Keratinocyte (primary cell): ENCODE results near the gene NT5C. TPM values are rescaled to one million over a fixed set of nuclear protein-coding genes. Genes with fewer than 3 reads are reported as not detected.

Experiments
- DNase-seq: peaks from one replicate; pipeline ENCODE4 v3.0.0-alpha.2; 2011; ENCODE audit warnings: low read depth, missing footprints, low spot score
- FAIRE-seq: peaks from 2 replicates; lab custom pipeline; 2011; peaks lifted over from hg19 to GRCh38; lab: Jason Lieb, UNC
- H2AFZ ChIP-seq: 2 replicates; pipeline ENCODE4 v1.6.0; 2012; ENCODE audit warnings: low read length, control low read depth, inconsistent platforms; ENCODE audit not compliant: control insufficient read depth
- H3K27ac ChIP-seq: 2 replicates; pipeline ENCODE4 v1.5.1; 2011; ENCODE audit warnings: low read length; ENCODE audit not compliant: control insufficient read depth, insufficient read depth
- H3K27me3 ChIP-seq: 3 replicates; pipeline ENCODE4 v1.6.0; 2011; ENCODE audit warnings: low read length; ENCODE audit not compliant: control insufficient read depth, insufficient read depth; ENCODE audit errors: extremely low read depth
- H3K36me3 ChIP-seq, 2 experiments: 2 replicates in 1 of 2; 3 replicates in 1 of 2; pipeline ENCODE4 v1.5.1; 2011; ENCODE audit warnings: low read length in 2 of 2, mild to moderate bottlenecking in 1 of 2; ENCODE audit not compliant: control insufficient read depth in 2 of 2, insufficient read depth in 2 of 2; ENCODE audit errors: extremely low read depth in 1 of 2
- H3K4me1 ChIP-seq: 3 replicates; pipeline ENCODE4 v1.5.1; 2011; ENCODE audit warnings: low read length; ENCODE audit not compliant: control insufficient read depth, insufficient read depth; ENCODE audit errors: extremely low read depth
- H3K4me2 ChIP-seq: 3 replicates; pipeline ENCODE4 v1.6.0; 2011; ENCODE audit warnings: low read depth, low read length; ENCODE audit not compliant: control insufficient read depth, insufficient read depth; ENCODE audit errors: extremely low read depth
- H3K4me3 ChIP-seq, 3 experiments: fragments of 200-600 bp in 1 of 3; sonication (generic) in 1 of 3; 2 replicates in 2 of 3; 3 replicates in 1 of 3; pipeline ENCODE4 v1.5.1; 2011 to 2016; ENCODE audit warnings: low read length in 3 of 3, mild to moderate bottlenecking in 3 of 3, control low read depth in 2 of 3, inconsistent platforms in 1 of 3, low read depth in 1 of 3, mixed read lengths in 1 of 3, mixed run types in 1 of 3, moderate library complexity in 1 of 3; ENCODE audit not compliant: control insufficient read depth in 2 of 3, insufficient read depth in 2 of 3; ENCODE audit errors: extremely low read depth in 1 of 3
- H3K79me2 ChIP-seq: 2 replicates; pipeline ENCODE4 v1.6.0; 2012; ENCODE audit warnings: low read length; ENCODE audit not compliant: control insufficient read depth, insufficient read depth
- H3K9ac ChIP-seq: 3 replicates; pipeline ENCODE4 v1.6.0; 2011; ENCODE audit warnings: low read length; ENCODE audit not compliant: control insufficient read depth, insufficient read depth; ENCODE audit errors: extremely low read depth
- H3K9me1 ChIP-seq: 3 replicates; pipeline ENCODE4 v1.6.0; 2011; ENCODE audit warnings: low read length; ENCODE audit not compliant: control insufficient read depth, insufficient read depth; ENCODE audit errors: extremely low read depth
- H3K9me3 ChIP-seq: 2 replicates; pipeline ENCODE4 v1.5.1; 2012; ENCODE audit warnings: low read depth, low read length; ENCODE audit not compliant: control insufficient read depth
- H4K20me1 ChIP-seq: 3 replicates; pipeline ENCODE4 v1.6.0; 2011; ENCODE audit warnings: low read length; ENCODE audit not compliant: control insufficient read depth, insufficient read depth; ENCODE audit errors: extremely low read depth
- CTCF ChIP-seq, 3 experiments: IDR thresholded peaks in 1 of 3; conservative IDR thresholded peaks in 1 of 3; optimal IDR thresholded peaks in 1 of 3; 2 replicates in 2 of 3; 3 replicates in 1 of 3; pipeline versions ENCODE3 to v1.5.1; 2011; ENCODE audit warnings: low read length in 3 of 3, mild to moderate bottlenecking in 3 of 3, moderate library complexity in 2 of 3, control low read depth in 1 of 3, inconsistent platforms in 1 of 3; ENCODE audit not compliant: insufficient read depth in 2 of 3; ENCODE audit errors: extremely low read depth in 1 of 3
- EZH2 ChIP-seq: IDR thresholded peaks from one replicate; pipeline ENCODE4 v1.6.1; 2012; ENCODE audit warnings: inconsistent platforms, mild to moderate bottlenecking, low read length, moderate library complexity
- dilution Hi-C: fragments of 300-500 bp; cut with MboI; formaldehyde crosslinking; loops from one replicate; pipeline ENCODE4 v1.7.0; 2020; ENCODE audit warnings: low sequenced_read_pairs; ENCODE audit not compliant: extremely low pct_ligation_motif_present
- polyA plus RNA-seq, 5 experiments: library from polyadenylated mRNA; depleted of rRNA in 3 of 5; stranded (reverse) in 3 of 5; stranded (forward) in 1 of 5; unstranded in 1 of 5; fragments of >200 nt; gene quantifications; 1 replicate in 1 of 5; 2 replicates in 3 of 5; 3 replicates in 1 of 5; pipeline versions ENCODE4 v1.2.1 to v1.2.3, GENCODE V29; 2011 to 2012; ENCODE audit warnings: missing spikeins in 2 of 5, low read depth in 1 of 5, low replicate concordance in 1 of 5

The NT5C gene
- polyA plus RNA-seq, 1 donor (not counting 4 experiments of a cell fraction or from before 2014, with no cell fraction given), result 29.9 TPM

- TF ChIP-seq EZH2 (no peak), CTCF (optimal IDR thresholded peaks at IDR 0.05 in 1 of 3, IDR thresholded peaks at IDR 0.05 in 1 of 3, conservative IDR thresholded peaks at IDR 0.05 in 1 of 3; ENCODE audit: extremely low read depth in 1 of 3, insufficient read depth in 2 of 3, low read length in 3 of 3) (peak; percentile 69 to 80 (median 79))
- Histone ChIP-seq H3K27ac (no peak overlapping the region), H3K9me3 (no peaks in the 10 kb centered on the region), H3K79me2 (no peaks in the 10 kb centered on the region), H3K9me1 (no peaks in the 10 kb centered on the region), H3K36me3 (peaks cover 0 to 3% of the 10 kb centered on the region in 2 experiments), H3K9ac (no peak overlapping the region), H3K4me2 (no peak overlapping the region), H3K4me1 (no peaks in the 10 kb centered on the region), H3K4me3 (no peak overlapping the region), H3K27me3 (no peaks in the 10 kb centered on the region), H4K20me1 (no peaks in the 10 kb centered on the region), H2AFZ (no peak overlapping the region)
- no peak for FAIRE-seq
- dilution Hi-C loops, result no loop called here
- no peak for DNase-seq
Measured at GRCh38 chr17:75105126-75106080, 26.1 kb downstream of the NT5C start.

GRCh38 chr17:75103601-75104554, 27.7 kb downstream of the NT5C start:
- dilution Hi-C loops, result no loop called here

More at GRCh38 chr17:75103601-75104554, 27.7 kb downstream of the NT5C start:
- no peaks in the 10 kb centered on the region for H4K20me1 ChIP-seq
- no peaks in the 10 kb centered on the region for H3K9me3 ChIP-seq
- H3K27ac ChIP-seq, result no peak overlapping the region
- no peaks in the 10 kb centered on the region for H3K9me1 ChIP-seq
- no peaks in the 10 kb centered on the region for H3K79me2 ChIP-seq
- H3K4me1 ChIP-seq, result no peaks in the 10 kb centered on the region
- no peaks in the 10 kb centered on the region for H3K27me3 ChIP-seq
- no peak overlapping the region for H3K9ac ChIP-seq
- H3K4me2 ChIP-seq, result no peak overlapping the region
- peaks cover 2 to 6% of the 10 kb centered on the region in 2 experiments for H3K36me3 ChIP-seq
- H2AFZ ChIP-seq, result no peak overlapping the region
- TF ChIP-seq CTCF (optimal IDR thresholded peaks at IDR 0.05 in 1 of 3, IDR thresholded peaks at IDR 0.05 in 1 of 3, conservative IDR thresholded peaks at IDR 0.05 in 1 of 3; ENCODE audit: extremely low read depth in 1 of 3, insufficient read depth in 2 of 3, low read length in 3 of 3) (no peak), EZH2 (no peak)
- no peak overlapping the region for H3K4me3 ChIP-seq
- DNase-seq (no peak), FAIRE-seq (no peak)
